ENCODE measurements around the gene OLR1. TPM values are rescaled to one million over a fixed set of nuclear protein-coding genes. Genes with fewer than 3 reads are reported as not detected.

OLR1 gene
- total RNA-seq, 2 donors from 2014 or later: 1.2 to 2.1 TPM

- H3K27me3 ChIP-seq (replicated peaks; ENCODE audit: insufficient read depth): no peaks in the 10 kb centered on the region
- intact Hi-C loops (cut with DNase I): no loop called here
- 82% methylated on average over 1 of the region's 1 CpG for WGBS
- DNase-seq (ENCODE audit: low spot score): no peak
- H3K27ac ChIP-seq: no peak overlapping the region
- no peak for TF ChIP-seq POLR2A (IDR thresholded peaks at IDR 0.05)
- no peak for TF ChIP-seq POLR2AphosphoS5 (IDR thresholded peaks at IDR 0.05)
- TF ChIP-seq CTCF (IDR thresholded peaks at IDR 0.05): no peak
- H3K4me3 ChIP-seq: no peak overlapping the region
- no peaks in the 10 kb centered on the region for H3K9me3 ChIP-seq
- no peaks in the 10 kb centered on the region for H3K36me3 ChIP-seq
- H3K4me1 ChIP-seq (replicated peaks): no peaks in the 10 kb centered on the region
These were observed 58.0 kb downstream of the OLR1 start for GRCh38 chr12:10113920-10114319.

GRCh38 chr12:10113075-10113474 lies 58.9 kb downstream of the OLR1 start:
- Histone ChIP-seq H3K36me3 (no peaks in the 10 kb centered on the region), H3K4me3 (no peak overlapping the region), H3K9me3 (no peaks in the 10 kb centered on the region), H3K27me3 (replicated peaks; ENCODE audit: insufficient read depth) (no peaks in the 10 kb centered on the region), H3K27ac (no peak overlapping the region), H3K4me1 (replicated peaks) (no peaks in the 10 kb centered on the region)
- intact Hi-C loops (cut with DNase I): no loop called here
- no peak for TF ChIP-seq POLR2A (IDR thresholded peaks at IDR 0.05)
- no peak for TF ChIP-seq POLR2AphosphoS5 (IDR thresholded peaks at IDR 0.05)
- TF ChIP-seq CTCF (IDR thresholded peaks at IDR 0.05): no peak
- no peak for DNase-seq (ENCODE audit: low spot score)
- WGBS: 75% methylated on average over 1 of the region's 1 CpG

- Histone ChIP-seq H3K36me3 (no peaks in the 10 kb centered on the region), H3K4me3 (no peak overlapping the region), H3K27me3 (replicated peaks; ENCODE audit: insufficient read depth) (no peaks in the 10 kb centered on the region), H3K27ac (no peak overlapping the region), H3K4me1 (replicated peaks) (no peaks in the 10 kb centered on the region), H3K9me3 (no peaks in the 10 kb centered on the region)
- DNase-seq (ENCODE audit: low spot score): no peak
- intact Hi-C loops (cut with DNase I): no loop called here
- TF ChIP-seq CTCF (IDR thresholded peaks at IDR 0.05) (no peak), POLR2A (IDR thresholded peaks at IDR 0.05) (no peak), POLR2AphosphoS5 (IDR thresholded peaks at IDR 0.05) (no peak)
- 90% methylated on average over 38 of the region's 38 CpGs for WGBS
These were observed 60.5 kb downstream of the OLR1 start for GRCh38 chr12:10111451-10111850.

GRCh38 chr12:10110256-10110844 lies 61.6 kb downstream of the OLR1 start:
- TF ChIP-seq CTCF (IDR thresholded peaks at IDR 0.05) (no peak), POLR2A (IDR thresholded peaks at IDR 0.05) (no peak), POLR2AphosphoS5 (IDR thresholded peaks at IDR 0.05) (no peak)
- intact Hi-C loops (cut with DNase I): no loop called here
- Histone ChIP-seq H3K27ac (no peak overlapping the region), H3K4me1 (replicated peaks) (no peaks in the 10 kb centered on the region), H3K4me3 (no peak overlapping the region), H3K9me3 (no peaks in the 10 kb centered on the region), H3K36me3 (no peaks in the 10 kb centered on the region), H3K27me3 (replicated peaks; ENCODE audit: insufficient read depth) (no peaks in the 10 kb centered on the region)
- no peak for DNase-seq (ENCODE audit: low spot score)
- WGBS: 93% methylated on average over 2 of the region's 2 CpGs

Other genes with a start within 250 kb of the OLR1 start
- not detected for gene CLEC2A, start 239.8 kb downstream of the OLR1 start, total RNA-seq
- gene CLEC12A, start 200.7 kb downstream of the OLR1 start, total RNA-seq: under 1 TPM in 1 of 2 donors, not detected in 1; 0.18 TPM
- gene CLEC1B, start 173.0 kb downstream of the OLR1 start, total RNA-seq: 1 to 10 TPM in 1 of 2 donors, not detected in 1; 1.5 TPM
- gene CLEC12B, start 161.5 kb downstream of the OLR1 start, total RNA-seq: 10 to 100 TPM in 1 of 2 donors, under 1 TPM in 1; 0.05 to 47.9 TPM
- gene CLEC9A, start 141.4 kb downstream of the OLR1 start, total RNA-seq: under 1 TPM in 1 of 2 donors, not detected in 1; 0.32 TPM
- 1 to 10 TPM; 1.5 to 3.5 TPM for gene CLEC1A, start 73.1 kb downstream of the OLR1 start, total RNA-seq
- 1 to 10 TPM; 3.4 to 4.6 TPM for gene CLEC7A, start 41.9 kb downstream of the OLR1 start, total RNA-seq
- gene TMEM52B, start 6.9 kb upstream of the OLR1 start, total RNA-seq: under 1 TPM in 1 of 2 donors, not detected in 1; 0.17 TPM
- 10 to 100 TPM; 78.2 to 95.9 TPM for gene GABARAPL1, start 40.7 kb upstream of the OLR1 start, total RNA-seq
- gene KLRD1, start 135.7 kb upstream of the OLR1 start, total RNA-seq: under 1 TPM; 0.32 to 0.40 TPM
- gene KLRK1, start 217.9 kb upstream of the OLR1 start, total RNA-seq: 1 to 10 TPM in 1 of 2 donors, under 1 TPM in 1; 0.59 to 2.8 TPM
- under 1 TPM in 1 of 2 donors, not detected in 1; 0.96 TPM for gene KLRC4, start 237.6 kb upstream of the OLR1 start, total RNA-seq
- not detected for gene KLRC3, start 248.5 kb upstream of the OLR1 start, total RNA-seq

All from prostate gland (tissue), 2 donors.